ENCODE results near the gene VPS45.
"Not testable (repeated sequence)": the region's sequence is repeated elsewhere in the genome, so short reads cannot be mapped to it uniquely, and the experiment has no call there.

The VPS45 gene

GRCh38 chr1:150067184-150068108 lies at the start of gene VPS45:
TSS of gene VPS45 (plus strand) at chr1:150067776. CDS start at chr1:150067858, 82 bp downstream.
- peak; percentile 93 for DNase-seq (ENCODE audit: low spot score)

DNA sequence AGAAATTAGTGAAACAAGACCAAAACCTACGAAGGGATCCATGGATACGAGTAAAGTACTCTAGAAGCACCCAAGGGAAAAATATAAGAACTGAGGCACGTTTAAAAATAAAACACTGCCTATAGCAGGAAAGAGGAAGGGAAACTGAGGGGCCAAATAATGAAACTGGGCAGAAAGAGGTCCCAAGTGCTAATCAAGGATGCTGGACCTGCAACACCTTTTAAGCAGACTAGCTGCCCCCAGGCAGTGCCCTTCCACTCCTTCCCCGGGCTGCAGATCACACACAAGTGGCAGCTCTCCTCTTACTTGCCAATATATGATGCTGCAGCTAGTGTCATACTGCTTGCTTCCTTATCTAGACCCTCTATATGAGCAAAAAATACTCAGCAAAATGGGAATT lies 49.4 kb upstream of the VPS45 start:
- no peak for DNase-seq (ENCODE audit: low spot score)

GRCh38 chr1:150020711-150021110 lies 46.9 kb upstream of the VPS45 start:
- no peak for DNase-seq (ENCODE audit: low spot score)

GRCh38 chr1:150021191-150021694 lies 46.3 kb upstream of the VPS45 start:
- no peak for DNase-seq (ENCODE audit: low spot score)

DNA sequence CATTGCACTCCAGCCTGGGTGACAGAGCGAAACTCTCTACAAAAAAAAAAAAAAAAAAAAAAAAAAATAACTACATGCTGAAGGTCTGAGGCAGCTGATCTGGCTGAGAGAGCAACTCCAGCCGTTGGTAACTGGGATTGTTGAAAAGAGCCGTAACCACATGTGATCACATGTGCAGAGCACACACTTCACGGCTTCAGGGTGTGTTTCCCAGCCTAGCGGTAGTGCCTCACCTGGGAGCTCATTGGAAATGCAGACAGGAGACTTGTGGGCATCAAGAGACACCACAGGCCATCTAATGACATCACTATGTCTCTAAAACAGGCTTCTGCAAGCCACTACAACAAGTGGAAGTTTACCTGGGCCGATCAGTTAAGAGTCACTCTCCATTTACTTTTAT lies 45.2 kb upstream of the VPS45 start:
- no peak for DNase-seq (ENCODE audit: low spot score)

DNA sequence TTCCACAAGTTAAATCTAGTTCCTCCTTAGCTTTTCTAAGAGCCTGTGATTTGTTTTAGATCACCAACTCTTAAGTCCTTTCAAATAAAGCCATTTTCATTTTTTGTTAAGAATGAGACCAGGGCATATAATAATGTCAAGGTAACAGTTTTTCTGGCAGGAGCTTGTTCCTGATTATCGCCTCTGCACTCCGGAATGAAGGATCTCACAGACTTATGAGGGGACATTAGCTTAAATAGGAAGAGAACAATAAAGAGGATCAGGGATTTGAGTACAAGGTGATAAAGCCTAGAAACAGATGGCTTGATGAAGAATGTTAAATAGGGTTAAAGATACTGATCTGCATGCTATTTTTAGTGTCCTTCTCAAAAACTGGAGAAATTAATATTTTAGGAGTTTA lies 43.4 kb upstream of the VPS45 start:
- DNase-seq (ENCODE audit: low spot score): no peak

DNA sequence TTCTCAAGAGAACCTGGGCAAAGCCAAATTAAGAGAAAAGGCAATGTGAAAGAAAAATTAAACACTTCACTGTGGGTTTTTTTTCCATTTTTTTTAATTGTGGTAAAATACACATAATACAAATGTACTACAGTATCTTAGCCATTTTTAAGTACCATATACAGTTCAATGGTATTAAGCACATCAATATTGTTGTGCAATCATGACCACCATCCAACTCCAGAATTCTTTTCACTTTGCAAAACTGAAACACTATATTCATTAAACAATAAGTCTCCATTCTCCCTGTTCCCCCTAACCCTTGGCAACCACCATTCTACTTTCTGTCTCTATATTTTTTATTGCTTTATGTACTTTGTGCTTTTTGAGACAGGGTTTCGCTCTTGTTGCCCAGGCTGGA lies 39.3 kb upstream of the VPS45 start:
- DNase-seq (ENCODE audit: low spot score): no peak

DNA sequence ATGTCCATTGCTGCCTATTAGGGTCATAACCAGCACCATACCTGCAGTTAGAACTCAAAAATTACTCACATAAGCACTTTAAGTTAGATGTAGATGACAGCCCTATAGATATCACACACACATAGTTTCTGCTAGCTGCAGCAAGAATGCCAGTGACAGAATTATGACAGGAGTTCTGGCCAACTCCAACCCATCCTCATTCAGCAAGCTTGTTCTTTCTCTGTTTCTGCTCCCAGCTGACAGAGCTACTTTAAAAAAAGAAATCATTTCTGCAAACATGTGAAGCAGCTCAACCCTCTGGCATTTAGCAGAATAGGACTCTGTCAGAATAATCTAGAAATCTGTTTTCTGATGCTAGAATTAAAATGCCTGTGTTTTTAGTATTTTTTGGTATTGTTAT lies 33.2 kb upstream of the VPS45 start:
- DNase-seq (ENCODE audit: low spot score): peak; percentile 17

DNA sequence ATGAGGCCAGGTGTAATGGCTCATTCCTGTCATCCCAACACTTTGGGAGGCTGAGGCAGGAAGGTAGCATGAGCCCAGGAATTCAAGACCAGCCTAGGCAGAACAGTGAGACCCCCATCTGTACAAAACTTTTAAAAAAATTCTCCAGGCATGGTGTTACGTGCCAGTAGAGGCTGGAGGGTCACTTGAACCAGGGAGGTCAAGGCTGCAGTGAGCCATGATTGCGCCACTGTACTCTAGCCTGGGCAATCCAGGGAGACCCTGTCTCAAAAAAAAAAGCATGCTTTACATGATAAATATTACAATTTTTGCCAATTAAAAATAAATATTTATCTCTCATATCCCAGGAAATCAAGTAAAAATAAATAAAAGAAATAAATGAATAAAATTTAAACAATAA lies 17.6 kb upstream of the VPS45 start:
- no peak for DNase-seq (ENCODE audit: low spot score)

DNA sequence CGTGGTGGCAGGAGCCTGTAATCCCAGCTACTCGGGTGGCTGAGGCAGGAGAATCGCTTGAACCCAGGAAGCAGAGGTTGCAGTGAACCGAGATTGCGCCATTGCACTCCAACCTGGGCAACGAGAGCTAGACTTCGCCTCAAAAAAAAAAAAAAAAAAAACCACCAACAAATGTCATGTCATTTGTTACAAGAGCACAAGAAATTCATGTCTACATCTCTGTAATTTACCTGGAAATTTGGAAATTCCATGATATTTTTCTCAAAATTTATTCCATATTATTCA lies 16.5 kb upstream of the VPS45 start:
- DNase-seq (ENCODE audit: low spot score): no peak

- not testable (repeated sequence) for DNase-seq (ENCODE audit: low spot score)
Measured at GRCh38 chr1:150051905-150052412, 15.6 kb upstream of the VPS45 start.

DNA sequence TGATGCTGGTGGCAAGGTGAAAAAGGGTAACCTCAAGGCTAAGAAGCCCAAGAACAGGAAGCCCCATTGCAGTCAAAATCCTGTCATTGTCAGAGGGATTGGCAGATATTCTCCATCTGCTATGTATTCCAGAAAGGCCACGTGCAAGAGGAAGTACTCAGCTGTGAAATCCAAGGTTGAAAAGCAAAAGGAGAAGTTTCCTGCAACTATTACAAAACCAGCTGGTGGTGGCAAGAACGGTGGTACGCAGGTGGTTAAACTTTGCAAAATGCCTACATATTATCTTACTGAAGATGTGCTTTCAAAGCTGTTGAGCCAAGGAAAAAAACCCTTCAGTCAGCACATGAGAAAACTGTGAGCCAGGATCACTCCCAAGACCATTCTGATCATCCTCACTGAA lies 13.7 kb upstream of the VPS45 start:
- no peak for DNase-seq (ENCODE audit: low spot score)

DNA sequence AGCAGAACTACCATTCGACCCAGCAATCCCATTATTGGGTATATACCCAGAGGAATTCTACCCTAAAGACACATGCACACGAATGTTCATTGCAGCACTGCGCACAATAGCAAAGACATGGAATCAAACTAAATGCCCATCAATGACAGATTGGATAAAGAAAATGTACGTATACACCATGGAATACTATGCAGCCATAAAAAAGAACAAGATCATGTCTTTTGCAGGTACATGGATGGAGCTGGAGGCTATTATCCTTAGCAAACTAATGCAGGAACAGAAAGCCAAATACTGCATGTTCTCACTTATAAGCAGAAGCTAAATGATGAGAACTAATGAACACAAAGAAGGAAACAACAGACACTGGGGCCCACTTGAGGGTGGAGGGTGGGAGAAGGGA lies 12.1 kb upstream of the VPS45 start:
- DNase-seq (ENCODE audit: low spot score): not testable (repeated sequence)

DNA sequence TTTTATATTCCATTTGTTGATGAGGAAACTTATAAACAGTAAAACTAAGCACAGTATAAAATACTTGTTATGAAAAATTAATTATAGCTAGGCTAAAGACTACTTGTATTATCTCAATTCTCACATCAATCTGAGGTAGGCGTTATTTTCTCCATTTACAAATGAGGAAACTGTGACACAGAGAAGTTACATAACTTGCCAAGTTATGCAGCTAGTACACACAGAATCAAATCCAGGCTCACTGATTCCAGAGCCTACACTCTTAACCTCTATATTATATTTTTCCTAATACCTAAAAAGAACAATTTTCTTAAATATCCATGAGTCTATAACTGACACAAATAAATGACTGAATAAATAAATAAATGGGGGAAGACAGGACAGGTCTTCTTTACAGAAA lies 11.2 kb upstream of the VPS45 start:
- peak; percentile 12 for DNase-seq (ENCODE audit: low spot score)

GRCh38 chr1:150060260-150060659 lies 7.3 kb upstream of the VPS45 start:
- DNase-seq (ENCODE audit: low spot score): no peak

DNA sequence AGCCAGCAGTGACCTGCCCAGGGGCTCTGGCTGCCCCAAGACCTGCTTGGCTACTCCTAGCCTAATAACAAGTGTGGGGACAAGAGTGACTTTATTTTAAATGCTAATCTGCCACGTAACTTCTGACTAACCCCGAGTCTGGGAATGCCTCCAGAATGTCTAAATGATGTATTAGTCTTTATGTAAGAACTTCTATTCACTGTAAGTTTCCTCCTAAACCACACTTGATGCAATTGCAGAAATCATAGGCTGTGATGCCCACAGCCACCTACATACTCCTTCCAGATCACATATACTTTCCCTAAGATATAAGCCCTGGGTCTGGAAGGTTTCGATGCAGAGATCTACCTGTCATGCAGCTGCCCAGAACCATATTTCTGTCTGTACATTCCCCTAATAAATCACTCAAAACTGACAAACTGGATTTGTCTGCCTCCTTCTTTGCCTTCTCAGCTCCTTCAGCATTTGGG lies 5.9 kb upstream of the VPS45 start:
- DNase-seq (ENCODE audit: low spot score): no peak

DNA sequence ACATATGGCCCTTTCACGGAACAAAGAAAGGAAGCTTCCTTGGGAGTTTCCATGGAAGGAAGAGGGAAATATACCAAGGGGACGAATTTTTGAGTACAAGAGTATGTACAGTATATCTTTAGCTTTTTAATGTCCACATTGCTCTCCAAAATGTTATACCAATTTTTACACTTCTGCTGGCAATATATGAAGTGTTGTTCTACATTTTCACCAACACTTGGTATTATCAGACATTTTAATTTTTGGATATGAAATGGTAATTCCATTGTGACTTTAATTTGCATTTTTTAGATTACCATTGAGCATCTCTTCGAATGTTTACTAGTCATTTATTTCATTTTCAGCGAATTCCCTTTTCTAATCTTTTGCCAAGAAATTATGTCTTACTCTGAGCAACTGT lies 5.5 kb upstream of the VPS45 start:
- DNase-seq (ENCODE audit: low spot score): no peak

DNA sequence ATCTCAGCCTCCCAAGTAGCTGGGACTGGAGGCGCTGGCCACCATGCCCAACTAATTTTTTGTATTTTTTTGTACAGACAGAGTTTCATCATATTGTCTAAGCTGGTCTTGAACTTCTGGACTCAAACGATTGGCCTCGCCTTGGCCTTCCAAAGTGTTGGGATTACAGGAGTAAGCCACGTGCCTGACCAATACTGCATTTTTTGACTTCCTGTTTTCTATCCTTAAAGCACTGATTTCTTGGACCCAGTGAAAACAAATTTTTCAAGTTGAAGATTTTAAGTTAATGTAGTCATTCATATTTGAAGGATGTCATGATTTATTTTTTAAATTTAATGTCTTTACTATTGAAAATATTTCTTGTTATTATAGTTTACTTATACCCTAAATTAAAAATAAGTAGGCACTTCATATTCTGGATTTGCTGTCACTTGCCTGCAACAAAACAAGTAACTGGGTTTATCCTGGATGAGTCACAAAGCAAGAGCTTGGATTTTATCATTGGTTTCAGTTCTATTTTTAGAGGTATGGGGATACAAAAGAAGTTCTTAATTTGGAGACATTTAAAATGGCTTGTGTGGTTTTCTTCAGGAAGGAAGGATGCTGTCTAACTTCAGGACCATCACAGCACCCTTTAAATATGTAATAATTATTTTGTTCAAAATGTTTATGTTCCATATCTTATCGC lies 2.2 kb upstream of the VPS45 start:
- DNase-seq (ENCODE audit: low spot score): no peak

DNA sequence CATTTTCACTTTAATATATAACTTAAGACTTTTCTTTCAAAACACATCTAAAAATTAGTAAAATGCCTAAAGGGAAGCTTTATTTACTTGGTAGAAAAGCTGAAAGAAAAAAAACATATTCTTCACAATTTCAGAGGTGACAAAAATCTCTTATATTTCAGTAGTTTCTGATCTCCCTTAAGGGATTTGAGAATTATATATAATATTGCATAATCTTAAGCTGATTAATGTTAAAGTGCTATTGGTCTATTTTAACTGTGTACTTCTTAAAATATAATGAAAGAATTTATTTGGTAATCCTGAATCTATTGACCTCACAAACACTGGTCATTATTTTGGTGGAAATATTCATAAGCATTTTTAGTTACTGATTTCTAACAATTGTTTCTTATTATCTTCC lies 1.2 kb upstream of the VPS45 start:
- no peak for DNase-seq (ENCODE audit: low spot score)

DNA sequence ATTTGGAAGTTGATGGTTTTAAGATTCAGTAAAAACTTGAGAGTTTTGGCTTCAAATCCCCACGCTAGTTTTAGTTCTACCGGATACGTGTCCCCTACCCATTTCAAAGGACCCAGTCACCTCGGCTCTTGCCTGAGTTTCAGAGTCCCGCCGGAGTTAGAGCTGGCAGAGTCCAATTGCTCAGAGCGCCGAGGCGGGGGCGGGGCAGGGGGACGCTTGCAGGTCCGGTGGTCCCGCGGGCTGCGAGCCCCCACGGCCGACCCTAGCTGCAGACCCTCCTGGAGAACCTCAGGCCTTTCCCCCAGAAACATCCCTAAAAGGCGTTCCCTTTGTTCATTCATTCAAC lies 765 bp upstream of the VPS45 start:
- no peak for DNase-seq (ENCODE audit: low spot score)

- no peak for DNase-seq (ENCODE audit: low spot score)
Measured at GRCh38 chr1:150068109-150068435, 496 bp downstream of the VPS45 start.

- no peak for DNase-seq (ENCODE audit: low spot score)
Measured at GRCh38 chr1:150069923-150070322, 2.3 kb downstream of the VPS45 start.

GRCh38 chr1:150072959-150073358 lies 5.4 kb downstream of the VPS45 start:
- no peak for DNase-seq (ENCODE audit: low spot score)
